Ascending aorta (tissue), 2 donors: ENCODE results near the gene LTO1. TPM values are rescaled to one million over a fixed set of nuclear protein-coding genes. Genes with fewer than 3 reads are reported as not detected.
A peak's percentile ranks its signal among the peaks of the same experiment; 100 is the strongest.

Experiments
- DNase-seq, 2 donors: peaks; one replicate each; pipeline ENCODE4 v3.0.0-alpha.2; 2019; ENCODE audit warnings: low spot score in 2 of 2
- H3K27ac ChIP-seq, 2 donors: fragments of 200-600 bp; sonication (generic); one replicate each; pipeline ENCODE4 v1.5.1; 2016 to 2017; ENCODE audit warnings: mild to moderate bottlenecking in 1 of 2
- H3K27me3 ChIP-seq: fragments of 200-600 bp; sonication (generic); one replicate; pipeline ENCODE4 v1.5.1; 2017
- H3K36me3 ChIP-seq, 2 donors: fragments of 200-600 bp; sonication (generic); one replicate each; pipeline ENCODE4 v1.5.1; 2016
- H3K4me1 ChIP-seq, 2 donors: fragments of 200-600 bp; sonication (generic); one replicate each; pipeline ENCODE4 v1.5.1; 2016 to 2017; ENCODE audit warnings: mild to moderate bottlenecking in 1 of 2
- H3K4me3 ChIP-seq, 2 donors: fragments of 200-600 bp; sonication (generic); one replicate each; pipeline ENCODE4 v1.5.1; 2016 to 2017; ENCODE audit warnings: mild to moderate bottlenecking in 1 of 2
- H3K9me3 ChIP-seq, 2 donors: fragments of 200-600 bp; sonication (generic); one replicate each; pipeline ENCODE4 v1.5.1; 2016
- CTCF ChIP-seq, 3 experiments: fragments of 200-600 bp in 2 of 3; fragments of 450-650 bp in 1 of 3; sonication (generic) in 2 of 3; IDR thresholded peaks; one replicate each; pipeline ENCODE4 v1.5.1; 2016 to 2019; ENCODE audit warnings: antibody characterized with exemption in 3 of 3, mild to moderate bottlenecking in 1 of 3, moderate library complexity in 1 of 3
- intact Hi-C: fragments of 100-400 bp; cut with DNase I; formaldehyde crosslinking; loops from one replicate; pipeline ENCODE4 v1.15.1; 2023
- total RNA-seq: library from RNA; depleted of rRNA; stranded (reverse); fragments of >200 nt; gene quantifications from one replicate; pipeline ENCODE4 v1.1.0, GENCODE V29; 2016

Gene LTO1
- total RNA-seq, 1 donor from 2014 or later: 10.2 TPM

- Histone ChIP-seq H3K27me3 (no peaks in the 10 kb centered on the region), H3K4me3 (no peak overlapping the region), H3K4me1 (no peaks in the 10 kb centered on the region), H3K27ac (no peak overlapping the region), H3K36me3 (peaks cover 44 to 76% of the 10 kb centered on the region in 2 donors), H3K9me3 (no peaks in the 10 kb centered on the region)
- DNase-seq: no peak
- no peak for TF ChIP-seq CTCF (IDR thresholded peaks at IDR 0.05)
- intact Hi-C loops: no loop called here
These were observed 24.3 kb downstream of the LTO1 start for GRCh38 chr11:69650832-69651344.

GRCh38 chr11:69650081-69650831 lies 24.9 kb downstream of the LTO1 start:
- Histone ChIP-seq H3K36me3 (peaks cover 44 to 76% of the 10 kb centered on the region in 2 donors), H3K9me3 (no peaks in the 10 kb centered on the region), H3K27me3 (no peaks in the 10 kb centered on the region), H3K4me1 (no peaks in the 10 kb centered on the region), H3K4me3 (no peak overlapping the region), H3K27ac (no peak overlapping the region)
- no peak for TF ChIP-seq CTCF (IDR thresholded peaks at IDR 0.05)
- DNase-seq: peak in 1 of 2 donors; percentile 58
- intact Hi-C loops: no loop called here

- TF ChIP-seq CTCF (IDR thresholded peaks at IDR 0.05): no peak
- intact Hi-C loops: no loop called here
- Histone ChIP-seq H3K4me3 (no peak overlapping the region), H3K36me3 (peaks cover 44 to 75% of the 10 kb centered on the region in 2 donors), H3K4me1 (peaks cover 0 to 4% of the 10 kb centered on the region in 2 donors), H3K9me3 (no peaks in the 10 kb centered on the region), H3K27ac (no peak overlapping the region), H3K27me3 (no peaks in the 10 kb centered on the region)
- peak in 1 of 2 donors; percentile 54 for DNase-seq
These were observed 25.6 kb downstream of the LTO1 start for GRCh38 chr11:69649576-69649900.

- peaks cover 44 to 71% of the 10 kb centered on the region in 2 donors for H3K36me3 ChIP-seq
- no peak overlapping the region for H3K27ac ChIP-seq
- intact Hi-C loops: no loop called here
- peak in 1 of 2 donors; percentile 55 for DNase-seq
- H3K4me1 ChIP-seq: peaks cover under 1 to 10% of the 10 kb centered on the region in 2 donors
- no peak overlapping the region for H3K4me3 ChIP-seq
- no peaks in the 10 kb centered on the region for H3K9me3 ChIP-seq
- no peak for TF ChIP-seq CTCF (IDR thresholded peaks at IDR 0.05)
- H3K27me3 ChIP-seq: no peaks in the 10 kb centered on the region
These were observed 26.2 kb downstream of the LTO1 start for GRCh38 chr11:69648679-69649575.

GRCh38 chr11:69647761-69648497 lies 27.2 kb downstream of the LTO1 start:
- peaks cover 5 to 16% of the 10 kb centered on the region in 2 donors for H3K4me1 ChIP-seq
- H3K9me3 ChIP-seq: no peaks in the 10 kb centered on the region
- intact Hi-C loops: no loop called here
- TF ChIP-seq CTCF (IDR thresholded peaks at IDR 0.05): no peak
- DNase-seq: no peak
- H3K27ac ChIP-seq: no peak overlapping the region
- H3K27me3 ChIP-seq: no peaks in the 10 kb centered on the region
- peaks cover 38 to 65% of the 10 kb centered on the region in 2 donors for H3K36me3 ChIP-seq
- H3K4me3 ChIP-seq: no peak overlapping the region
